ENCODE results near the gene HMGN3. TPM values are rescaled to one million over a fixed set of nuclear protein-coding genes. Genes with fewer than 3 reads are reported as not detected.

Gene HMGN3
- total RNA-seq, 2 experiments from 2014 or later = 97.5 to 105 TPM

DNA sequence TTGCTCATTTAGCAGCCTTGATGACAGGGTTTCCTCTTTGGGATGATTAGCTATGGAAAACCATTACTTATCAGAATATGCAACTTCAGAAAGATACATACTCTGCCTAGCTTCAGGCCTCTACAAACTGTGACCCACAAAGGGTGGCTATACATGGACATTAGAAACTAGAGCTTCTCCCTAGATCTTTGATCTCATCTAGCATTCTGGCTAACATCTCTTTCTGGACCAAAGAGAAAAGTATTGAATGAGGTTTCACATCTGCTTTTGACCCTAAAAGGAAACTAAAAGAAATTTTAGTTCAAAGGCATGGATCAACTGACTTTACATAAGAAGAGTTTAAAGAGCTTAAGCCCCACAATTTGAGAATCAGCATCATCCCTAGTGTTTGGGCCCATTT, 12.4 kb upstream of the HMGN3 start:
- no peak overlapping the region for H3K4me3 ChIP-seq (ENCODE audit: low read depth, low read length, poor library complexity, severe bottlenecking)
- H3K79me2 ChIP-seq (ENCODE audit: insufficient read depth, low read depth, low read length) = no peaks in the 10 kb centered on the region
- no peak for TF ChIP-seq EZH2phosphoT487 (IDR thresholded peaks at IDR 0.05; ENCODE audit: borderline replicate concordance, low read depth, low read length)
- TF ChIP-seq CTCF (conservative IDR thresholded peaks at IDR 0.05; ENCODE audit: low read length) = no peak
- ChIA-PET CTCF (ENCODE audit: unreplicated experiment) (no interaction called here), POLR2A (interaction anchor here (1.1 to 1.4 kb wide), 4 partner anchors 10 to 220 kb away, joined by 3 to 4 read pairs (median 3); no protein-coding TSS in a partner anchor)
- no peaks in the 10 kb centered on the region for H3K9me3 ChIP-seq (ENCODE audit: low read length)
- H4K20me1 ChIP-seq (ENCODE audit: insufficient read depth, low read length) = no peaks in the 10 kb centered on the region
- no peaks in the 10 kb centered on the region for H3K9me2 ChIP-seq (ENCODE audit: insufficient read depth, low read length)
- no peak overlapping the region for H3K27ac ChIP-seq (ENCODE audit: low read depth, low read length, poor library complexity, severe bottlenecking)
- no peak overlapping the region for H2AFZ ChIP-seq (ENCODE audit: low read length)
- peaks cover 12% of the 10 kb centered on the region for H3K4me1 ChIP-seq (ENCODE audit: insufficient read depth, low read length, poor library complexity, severe bottlenecking)
- H3K36me3 ChIP-seq (ENCODE audit: insufficient read depth, low read length) = no peaks in the 10 kb centered on the region
- DNase-seq (ENCODE audit: low spot score) = peak; percentile 26
- BruUV-seq (replicated peaks) = no TSS peak
- intact Hi-C loops (cut with micrococcal nuclease; ENCODE audit: unreplicated experiment) = no loop called here
- peak overlapping the region; percentile 20 for H3K4me2 ChIP-seq (ENCODE audit: low read length)

DNA sequence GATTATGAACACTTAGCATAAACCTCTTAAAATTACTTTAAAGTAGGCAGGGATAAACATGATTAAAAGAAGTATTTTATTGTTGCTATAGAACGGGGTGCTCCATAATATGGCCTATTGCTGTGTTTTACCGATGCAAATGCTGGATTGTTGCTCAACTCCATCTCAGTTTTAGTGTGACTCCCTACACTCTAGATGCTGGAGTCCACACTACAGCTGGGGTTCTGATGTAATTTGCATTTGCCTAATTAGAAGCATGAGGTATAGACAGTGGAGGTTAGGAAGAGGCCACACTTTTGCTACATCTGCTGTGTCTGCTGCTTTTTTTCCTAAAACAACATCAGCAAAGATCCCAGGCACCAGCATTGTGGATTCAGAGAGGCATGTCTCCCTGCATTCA, 6.7 kb upstream of the HMGN3 start:
- Histone ChIP-seq H2AFZ (ENCODE audit: low read length) (no peak overlapping the region), H3K4me2 (ENCODE audit: low read length) (no peak overlapping the region), H3K9me3 (ENCODE audit: low read length) (no peaks in the 10 kb centered on the region), H3K9me2 (ENCODE audit: insufficient read depth, low read length) (no peaks in the 10 kb centered on the region), H3K4me1 (ENCODE audit: insufficient read depth, low read length, poor library complexity, severe bottlenecking) (no peaks in the 10 kb centered on the region), H4K20me1 (ENCODE audit: insufficient read depth, low read length) (no peaks in the 10 kb centered on the region), H3K27ac (ENCODE audit: low read depth, low read length, poor library complexity, severe bottlenecking) (no peak overlapping the region), H3K4me3 (ENCODE audit: low read depth, low read length, poor library complexity, severe bottlenecking) (no peak overlapping the region), H3K79me2 (ENCODE audit: insufficient read depth, low read depth, low read length) (no peaks in the 10 kb centered on the region), H3K36me3 (ENCODE audit: insufficient read depth, low read length) (no peaks in the 10 kb centered on the region)
- no TSS peak for BruUV-seq (replicated peaks)
- no peak for DNase-seq (ENCODE audit: low spot score)
- ChIA-PET POLR2A (no interaction called here), CTCF (ENCODE audit: unreplicated experiment) (no interaction called here)
- TF ChIP-seq EZH2phosphoT487 (IDR thresholded peaks at IDR 0.05; ENCODE audit: borderline replicate concordance, low read depth, low read length) = no peak
- TF ChIP-seq CTCF (conservative IDR thresholded peaks at IDR 0.05; ENCODE audit: low read length) = no peak
- intact Hi-C loops (cut with micrococcal nuclease; ENCODE audit: unreplicated experiment) = no loop called here

DNA sequence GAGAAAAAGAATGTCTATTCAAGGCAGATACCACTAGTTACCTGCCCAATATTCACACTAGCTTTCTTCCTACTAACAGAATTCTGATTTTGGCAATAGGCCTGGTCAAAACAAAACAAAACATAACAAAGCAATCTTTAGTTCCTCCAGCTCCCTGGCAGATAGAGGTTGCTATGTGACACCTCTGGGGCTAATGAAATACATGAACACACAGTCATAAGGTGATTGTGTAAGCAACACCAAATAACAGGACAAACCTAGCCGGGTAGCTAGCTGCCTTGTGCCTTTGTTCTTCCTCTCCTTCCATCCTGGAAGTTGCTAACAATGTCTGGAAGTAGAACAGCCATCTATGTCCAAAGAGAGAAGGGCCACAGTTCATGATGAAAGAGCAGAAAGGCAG, 6.0 kb upstream of the HMGN3 start:
- DNase-seq (ENCODE audit: low spot score) = no peak
- no peak for TF ChIP-seq CTCF (conservative IDR thresholded peaks at IDR 0.05; ENCODE audit: low read length)
- no peak for TF ChIP-seq EZH2phosphoT487 (IDR thresholded peaks at IDR 0.05; ENCODE audit: borderline replicate concordance, low read depth, low read length)
- ChIA-PET POLR2A (interaction anchor here (1.2 kb wide), 1 partner anchor 32 kb away, joined by 3 read pairs; no protein-coding TSS in a partner anchor), CTCF (ENCODE audit: unreplicated experiment) (no interaction called here)
- no peaks in the 10 kb centered on the region for H3K36me3 ChIP-seq (ENCODE audit: insufficient read depth, low read length)
- no peaks in the 10 kb centered on the region for H3K4me1 ChIP-seq (ENCODE audit: insufficient read depth, low read length, poor library complexity, severe bottlenecking)
- H3K9me2 ChIP-seq (ENCODE audit: insufficient read depth, low read length) = no peaks in the 10 kb centered on the region
- H2AFZ ChIP-seq (ENCODE audit: low read length) = no peak overlapping the region
- intact Hi-C loops (cut with micrococcal nuclease; ENCODE audit: unreplicated experiment) = no loop called here
- H3K27ac ChIP-seq (ENCODE audit: low read depth, low read length, poor library complexity, severe bottlenecking) = no peak overlapping the region
- no TSS peak for BruUV-seq (replicated peaks)
- H3K4me2 ChIP-seq (ENCODE audit: low read length) = no peak overlapping the region
- 0 out of 2 replicates have a peak, but pooled peaks cover 2% of the 10 kb centered on the region for H3K9me3 ChIP-seq (ENCODE audit: low read length)
- H3K4me3 ChIP-seq (ENCODE audit: low read depth, low read length, poor library complexity, severe bottlenecking) = no peak overlapping the region
- no peaks in the 10 kb centered on the region for H4K20me1 ChIP-seq (ENCODE audit: insufficient read depth, low read length)
- H3K79me2 ChIP-seq (ENCODE audit: insufficient read depth, low read depth, low read length) = no peaks in the 10 kb centered on the region

Measured in OCI-LY7 (cell line).